ENCODE results near the gene TRIM62. TPM values are rescaled to one million over a fixed set of nuclear protein-coding genes. Genes with fewer than 3 reads are reported as not detected.

Gene TRIM62
- total RNA-seq, 1 experiment from 2014 or later: 6.9 TPM

DNA sequence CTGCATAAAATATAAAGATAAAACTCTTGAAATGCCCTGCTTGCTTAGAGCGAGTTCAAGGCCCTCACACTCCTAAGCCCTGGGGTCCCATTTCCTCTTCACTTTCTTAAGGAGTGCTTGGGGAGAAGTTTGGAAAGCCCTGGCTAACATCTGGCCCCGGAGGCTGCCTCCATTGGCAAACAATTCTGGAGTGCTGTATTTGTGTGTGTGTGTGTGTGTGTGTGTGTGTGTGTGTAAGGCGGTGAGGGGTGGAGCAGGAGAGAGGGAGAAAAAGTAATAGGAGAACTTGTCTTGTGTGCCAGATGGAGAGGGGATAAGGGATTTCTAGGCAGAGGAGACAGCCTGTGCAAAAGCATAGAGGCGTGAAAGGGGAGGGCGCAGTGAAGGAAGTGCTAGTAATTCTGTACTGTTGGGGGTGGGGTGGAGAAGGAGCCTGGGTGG, 578 bp upstream of the TRIM62 start:
- no peaks in the 10 kb centered on the region for H3K9me3 Mint-ChIP-seq
- H3K27me3 ChIP-seq (ENCODE audit: insufficient read depth, low read length): no peaks in the 10 kb centered on the region

More for the DNA sequence above, 578 bp upstream of the TRIM62 start:
- no peak overlapping the region for H4K8ac ChIP-seq (replicated peaks; ENCODE audit: insufficient read length, low read depth, low read length)
- no peak overlapping the region for H2BK5ac ChIP-seq (ENCODE audit: insufficient read length, low read length)
- H2BK12ac ChIP-seq (ENCODE audit: insufficient read length, low read depth, low read length): no peak overlapping the region
- no peak overlapping the region for H4K5ac ChIP-seq (ENCODE audit: insufficient read length, low read depth, low read length)
- H3K23me2 ChIP-seq (ENCODE audit: insufficient read length, low read depth, low read length, poor library complexity, severe bottlenecking): peaks cover 13% of the 10 kb centered on the region
- no peak overlapping the region for H3K27ac ChIP-seq (ENCODE audit: insufficient read length, low read depth, low read length)
- no peak overlapping the region for H4K91ac ChIP-seq (ENCODE audit: insufficient read length, low read depth, low read length)
- Mint-ChIP-seq H3K36me3 (ENCODE audit: insufficient read depth in 1 of 3, low read depth in 3 of 3) (no peaks in the 10 kb centered on the region; a peak in 2 of 7 replicates), H3K27ac (no peak overlapping the region), H3K4me3 (peak overlapping the region; percentile 69 to 78), H3K4me1 (peaks cover 26 to 29% of the 10 kb centered on the region in 2 experiments), H3K27me3 (ENCODE audit: low read depth) (peaks cover 26% of the 10 kb centered on the region)
- no peaks in the 10 kb centered on the region for H3K9me3 ChIP-seq (ENCODE audit: control insufficient read depth, low read depth, low read length)
- no peak overlapping the region for H3K4ac ChIP-seq (ENCODE audit: low read depth, low read length)
- no peak for DNase-seq
- no CpG with 5 or more reads among the region's 5 CpGs for WGBS (ENCODE audit: extremely low coverage, insufficient read length, low lambda C conversion rate)
- H2AFZ ChIP-seq (ENCODE audit: low read length): no peak overlapping the region
- no peak overlapping the region for H3K9ac ChIP-seq (ENCODE audit: extremely low read depth, insufficient read length, low read length)
- TF ChIP-seq, protein P1, sequence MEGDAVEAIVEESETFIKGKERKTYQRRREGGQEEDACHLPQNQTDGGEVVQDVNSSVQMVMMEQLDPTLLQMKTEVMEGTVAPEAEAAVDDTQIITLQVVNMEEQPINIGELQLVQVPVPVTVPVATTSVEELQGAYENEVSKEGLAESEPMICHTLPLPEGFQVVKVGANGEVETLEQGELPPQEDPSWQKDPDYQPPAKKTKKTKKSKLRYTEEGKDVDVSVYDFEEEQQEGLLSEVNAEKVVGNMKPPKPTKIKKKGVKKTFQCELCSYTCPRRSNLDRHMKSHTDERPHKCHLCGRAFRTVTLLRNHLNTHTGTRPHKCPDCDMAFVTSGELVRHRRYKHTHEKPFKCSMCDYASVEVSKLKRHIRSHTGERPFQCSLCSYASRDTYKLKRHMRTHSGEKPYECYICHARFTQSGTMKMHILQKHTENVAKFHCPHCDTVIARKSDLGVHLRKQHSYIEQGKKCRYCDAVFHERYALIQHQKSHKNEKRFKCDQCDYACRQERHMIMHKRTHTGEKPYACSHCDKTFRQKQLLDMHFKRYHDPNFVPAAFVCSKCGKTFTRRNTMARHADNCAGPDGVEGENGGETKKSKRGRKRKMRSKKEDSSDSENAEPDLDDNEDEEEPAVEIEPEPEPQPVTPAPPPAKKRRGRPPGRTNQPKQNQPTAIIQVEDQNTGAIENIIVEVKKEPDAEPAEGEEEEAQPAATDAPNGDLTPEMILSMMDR (conservative IDR thresholded peaks at IDR 0.05): no peak
- no peaks in the 10 kb centered on the region for H4K20me1 ChIP-seq (ENCODE audit: control insufficient read depth, insufficient read depth, insufficient read length)
- H3K4me1 ChIP-seq (ENCODE audit: insufficient read depth, low read length): peaks cover 6% of the 10 kb centered on the region; the same call in 1 of the 2 replicates
- no peak overlapping the region for H3K18ac ChIP-seq (ENCODE audit: insufficient read length, low read depth, low read length)
- H2BK120ac ChIP-seq (ENCODE audit: low read depth, low read length, poor library complexity, severe bottlenecking): no peak overlapping the region
- no peaks in the 10 kb centered on the region for H3K79me1 ChIP-seq (ENCODE audit: insufficient read depth, low read depth, low read length, poor library complexity, severe bottlenecking)
- H3T11ph ChIP-seq (ENCODE audit: low read length): no peak overlapping the region
- H2BK20ac ChIP-seq (ENCODE audit: low read depth, low read length, poor library complexity, severe bottlenecking): no peak overlapping the region
- no peak overlapping the region for H2BK15ac ChIP-seq (ENCODE audit: low read depth, low read length)
- no peak overlapping the region for H2AK5ac ChIP-seq (ENCODE audit: insufficient read length, low read length)
- H3K56ac ChIP-seq (ENCODE audit: insufficient read length, low read depth, low read length): no peak overlapping the region
- no peak overlapping the region for H3K14ac ChIP-seq (ENCODE audit: insufficient read depth, low read length)
- peak overlapping the region; percentile 71 for H3K4me2 ChIP-seq (ENCODE audit: insufficient read depth, insufficient read length, low read length)
- no peaks in the 10 kb centered on the region for H3K79me2 ChIP-seq (ENCODE audit: insufficient read depth, low read length)
- no peak overlapping the region for H3K23ac ChIP-seq (ENCODE audit: insufficient read length, low read depth, low read length)

All from H9 (cell line).